ENCODE data around the gene BRMS1L.

Gene BRMS1L

GRCh38 chr14:35865611-35866324 lies 39.6 kb downstream of the BRMS1L start:
- DNase-seq (ENCODE audit: low read depth): no peak

- DNase-seq (ENCODE audit: low read depth): no peak
Observed at GRCh38 chr14:35866595-35867279, 40.6 kb downstream of the BRMS1L start.

DNA sequence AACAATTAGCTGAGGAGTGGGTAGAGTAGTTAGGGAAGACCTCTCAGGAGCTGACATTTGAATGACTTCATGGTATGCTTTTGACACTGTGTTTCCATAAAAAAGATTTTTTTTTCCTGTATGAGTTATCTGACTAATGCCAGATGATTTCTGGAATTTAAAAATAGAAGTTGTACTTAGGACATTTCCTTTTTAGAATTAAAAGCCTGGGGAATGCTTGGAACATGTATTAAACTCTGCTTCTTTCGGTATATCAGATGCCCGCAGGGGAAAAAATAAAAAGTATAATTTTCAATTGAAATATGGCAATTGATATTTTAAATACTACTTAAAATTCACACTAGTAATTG lies 41.1 kb downstream of the BRMS1L start:
- no peak for DNase-seq (ENCODE audit: low read depth)

DNA sequence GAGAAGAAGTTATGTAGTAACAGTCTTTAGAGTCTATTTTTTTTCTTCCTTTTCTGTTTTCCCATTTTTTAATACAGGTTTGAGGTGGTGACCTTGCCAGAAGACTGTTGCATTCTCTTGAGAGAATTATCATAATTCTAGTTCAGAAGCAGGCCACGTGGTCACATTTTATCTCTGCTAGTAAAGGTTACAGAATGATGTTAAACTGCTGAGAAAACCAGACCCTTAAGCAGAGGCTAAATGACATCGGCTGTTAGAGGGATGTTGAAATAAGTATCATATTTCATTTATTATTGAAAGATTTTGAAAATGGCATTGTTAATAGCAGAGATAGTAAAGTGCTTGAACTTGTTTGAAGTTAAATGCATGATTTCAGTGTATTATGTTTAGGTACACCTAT lies 49.2 kb downstream of the BRMS1L start:
- DNase-seq (ENCODE audit: low read depth): no peak

GRCh38 chr14:35877276-35877675 lies 51.1 kb downstream of the BRMS1L start:
- no peak for DNase-seq (ENCODE audit: low read depth)

GRCh38 chr14:35878272-35879150 lies 52.4 kb downstream of the BRMS1L start:
- no peak for DNase-seq (ENCODE audit: low read depth)

DNA sequence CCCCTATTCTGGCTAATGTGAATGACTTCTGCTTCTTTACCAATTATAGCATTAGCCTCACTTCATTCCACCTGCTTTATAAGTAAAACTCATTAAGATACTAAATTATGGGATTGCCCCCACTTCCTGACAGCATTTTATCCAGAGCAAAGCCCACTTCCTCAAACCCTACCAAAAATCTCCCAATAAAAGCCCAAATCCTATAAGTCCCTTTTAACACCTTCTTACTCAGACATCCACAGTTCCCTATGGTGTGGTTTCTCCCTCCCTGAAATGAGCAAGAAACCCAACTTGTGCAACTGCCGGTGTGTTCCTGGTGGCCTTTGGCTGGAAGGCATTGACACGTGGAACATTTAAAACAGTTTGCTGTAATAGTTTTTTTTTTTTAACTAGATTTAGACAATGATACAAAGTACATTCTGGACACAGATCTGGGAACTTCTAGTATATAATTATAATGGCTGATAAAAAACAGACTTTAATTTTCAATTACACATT lies 53.1 kb downstream of the BRMS1L start:
- DNase-seq (ENCODE audit: low read depth): no peak

DNA sequence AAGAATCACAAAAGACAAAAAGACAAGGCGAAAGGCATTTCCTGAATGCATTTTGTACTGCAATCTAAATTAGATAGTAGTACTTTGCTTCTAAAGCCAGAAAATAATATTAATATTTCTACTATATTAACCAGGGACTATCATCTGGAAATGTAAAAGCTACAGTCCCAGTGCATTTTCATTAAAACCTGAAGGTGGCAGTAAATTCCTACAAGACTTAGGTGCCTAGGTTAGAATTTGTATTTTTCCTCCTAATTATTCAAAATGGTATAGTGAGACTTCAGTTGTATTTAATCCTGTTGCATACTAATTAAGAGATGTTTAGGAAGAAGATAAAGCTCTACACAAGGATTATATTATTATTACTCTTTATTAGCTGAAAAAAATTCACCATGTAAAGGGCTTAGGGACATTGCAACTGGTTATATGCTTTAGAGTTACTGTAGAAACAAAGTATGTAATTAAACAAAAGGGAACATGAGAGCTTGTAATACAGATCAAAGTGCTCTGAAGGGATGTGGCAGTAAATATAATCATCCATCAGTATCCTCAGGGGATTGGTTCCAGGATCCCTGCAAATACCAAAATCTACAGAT lies 53.6 kb downstream of the BRMS1L start:
- no peak for DNase-seq (ENCODE audit: low read depth)

DNA sequence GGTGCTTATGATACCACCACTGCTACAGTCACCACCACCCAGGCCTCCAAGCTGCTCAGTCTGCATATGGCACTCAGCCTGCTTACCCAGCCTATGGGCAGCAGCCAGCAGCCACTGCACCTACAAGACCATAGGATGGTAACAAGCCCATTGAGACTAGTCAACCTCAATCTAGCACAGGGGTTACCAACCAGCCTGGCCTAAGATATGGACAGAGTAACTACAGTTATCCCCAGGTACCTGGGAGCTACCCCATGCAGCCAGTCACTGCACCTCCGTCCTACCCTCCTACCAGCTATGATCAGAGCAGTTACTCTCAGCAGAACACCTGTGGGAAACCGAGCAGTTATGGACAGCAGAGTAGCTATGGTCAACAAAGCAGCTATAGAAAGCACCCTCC lies 55.1 kb downstream of the BRMS1L start:
- DNase-seq (ENCODE audit: low read depth): no peak

DNA sequence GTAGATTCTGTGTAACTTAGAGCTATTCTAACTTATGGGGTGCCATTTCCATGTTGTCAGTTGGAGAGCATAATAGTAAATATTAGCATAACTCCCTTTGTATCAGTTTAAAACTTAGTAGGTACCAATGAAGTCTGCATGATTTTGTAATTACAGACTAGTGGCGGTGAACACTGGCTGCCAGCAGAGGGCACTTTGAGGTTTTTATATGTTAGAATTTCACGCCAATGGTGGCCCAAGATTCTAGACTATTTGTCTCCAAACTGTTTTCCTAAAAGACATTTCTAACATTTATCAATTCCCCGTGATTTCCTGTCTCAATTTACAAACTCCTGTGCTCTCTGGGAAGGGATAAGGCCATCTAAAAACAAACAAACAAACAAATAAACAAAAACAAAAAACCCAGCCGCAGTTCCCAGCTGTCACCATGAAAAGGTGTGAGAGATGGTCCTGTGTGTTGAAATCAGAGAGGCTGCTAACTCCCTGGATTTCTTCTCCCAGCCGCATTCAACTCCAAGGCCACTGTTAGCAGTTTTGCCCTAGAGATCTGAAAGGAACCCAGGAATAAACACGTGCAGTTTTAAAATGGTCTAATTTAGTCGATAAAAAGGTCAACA lies 57.6 kb downstream of the BRMS1L start:
- no peak for DNase-seq (ENCODE audit: low read depth)

DNA sequence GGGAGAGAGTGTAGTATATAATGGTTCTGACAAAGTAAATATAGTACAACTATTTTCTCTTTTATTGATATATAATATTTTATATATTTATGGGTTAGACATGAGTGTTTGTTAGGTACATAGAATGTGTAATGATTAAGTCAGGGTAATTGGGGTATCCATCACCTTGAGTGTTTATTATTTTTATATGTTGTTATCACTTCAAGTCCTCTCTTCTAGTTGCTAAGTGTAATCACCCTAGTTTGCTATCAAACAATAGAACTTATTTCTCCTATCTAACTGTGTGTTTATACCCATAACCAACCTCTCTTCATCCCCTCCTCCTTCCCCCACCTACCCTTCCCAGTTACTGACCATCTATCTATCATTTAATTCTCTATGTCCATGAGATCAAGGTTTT lies 64.2 kb downstream of the BRMS1L start:
- no peak for DNase-seq (ENCODE audit: low read depth)

DNA sequence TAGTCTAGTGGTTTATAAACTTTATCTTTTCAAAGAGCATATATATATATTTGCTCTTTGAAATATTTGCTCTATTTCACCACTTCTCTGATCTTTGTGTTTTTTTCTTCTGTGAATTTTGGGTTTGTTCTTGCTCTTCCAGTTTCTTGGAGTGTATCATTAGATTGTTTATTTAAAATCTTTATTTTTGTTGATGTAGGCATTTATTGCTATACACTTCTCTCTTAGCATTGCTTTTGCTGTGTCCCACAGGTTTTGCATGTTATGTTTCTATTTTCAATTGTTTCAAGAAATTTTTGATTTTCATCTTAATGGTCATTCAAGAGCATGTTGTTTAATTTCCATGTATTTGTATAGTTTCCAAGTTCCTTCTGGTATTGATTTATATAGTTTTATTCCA lies 69.1 kb downstream of the BRMS1L start:
- no peak for DNase-seq (ENCODE audit: low read depth)

DNA sequence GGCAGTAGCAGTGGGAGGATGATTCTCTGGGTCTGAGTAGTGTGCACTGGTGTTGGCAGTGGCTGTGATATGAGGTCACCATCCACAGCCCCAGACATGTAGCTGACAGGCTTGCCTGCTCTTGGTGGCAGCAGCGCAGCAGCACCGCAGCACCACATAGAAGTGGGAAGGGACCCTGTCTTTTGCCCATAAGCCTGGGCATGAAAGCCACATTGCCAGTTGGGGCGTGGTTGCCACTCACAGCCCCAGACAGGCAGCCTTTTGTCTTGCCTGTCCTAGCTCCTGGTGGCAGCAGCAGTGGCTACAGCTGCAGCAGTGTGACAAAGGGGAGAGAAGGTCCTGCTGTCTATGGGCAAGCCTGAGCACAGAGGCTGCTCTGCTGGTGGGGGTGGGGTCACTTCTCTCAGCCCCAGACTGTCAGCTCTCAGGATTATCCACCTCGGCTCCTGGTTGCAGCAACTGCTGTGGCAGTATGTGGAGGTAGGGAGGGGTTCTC lies 71.5 kb downstream of the BRMS1L start:
- DNase-seq (ENCODE audit: low read depth): no peak

GRCh38 chr14:35898217-35898775 lies 72.2 kb downstream of the BRMS1L start:
- DNase-seq (ENCODE audit: low read depth): no peak

- no peak for DNase-seq (ENCODE audit: low read depth)
Observed at GRCh38 chr14:35900741-35901140, 74.6 kb downstream of the BRMS1L start.

DNA sequence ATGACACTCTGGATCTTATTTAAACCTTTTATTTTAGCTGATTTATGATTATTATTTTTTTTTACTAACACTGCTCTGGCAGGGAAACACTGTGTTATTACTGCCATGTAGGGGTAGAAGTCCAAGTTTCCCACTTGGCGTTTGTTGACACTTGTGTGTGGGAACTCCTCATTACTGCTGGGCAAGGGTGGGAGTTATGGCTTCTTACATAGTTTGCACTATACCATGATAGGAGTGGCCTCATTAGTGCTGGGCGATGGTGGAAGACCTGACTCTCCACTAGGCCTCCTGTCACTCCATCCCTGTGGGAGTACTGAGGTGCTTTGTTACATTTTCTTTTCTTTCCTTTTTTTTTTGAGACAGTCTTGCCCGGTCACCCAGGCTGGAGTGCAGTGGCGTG lies 83.5 kb downstream of the BRMS1L start:
- no peak for DNase-seq (ENCODE audit: low read depth)

DNA sequence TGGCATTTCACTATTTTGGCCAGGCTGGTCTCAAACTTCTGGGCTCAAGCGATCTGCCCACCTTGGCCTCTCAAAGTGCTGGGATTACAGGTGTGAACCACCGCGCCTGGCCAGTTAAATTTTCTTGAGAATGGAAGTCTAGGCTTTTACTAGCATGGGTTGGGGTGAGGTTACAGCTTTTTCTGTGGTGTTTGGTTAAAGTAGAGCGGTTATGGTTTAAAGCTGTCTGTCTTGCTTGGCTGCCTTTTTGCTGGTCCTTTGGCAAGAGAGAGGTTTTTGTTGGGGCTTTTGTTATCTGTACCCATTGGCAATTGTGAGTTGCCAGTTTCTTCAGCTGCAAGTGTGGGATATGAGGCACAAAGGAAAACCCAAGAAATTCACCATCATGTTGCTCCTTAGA lies 84.1 kb downstream of the BRMS1L start:
- DNase-seq (ENCODE audit: low read depth): no peak

DNA sequence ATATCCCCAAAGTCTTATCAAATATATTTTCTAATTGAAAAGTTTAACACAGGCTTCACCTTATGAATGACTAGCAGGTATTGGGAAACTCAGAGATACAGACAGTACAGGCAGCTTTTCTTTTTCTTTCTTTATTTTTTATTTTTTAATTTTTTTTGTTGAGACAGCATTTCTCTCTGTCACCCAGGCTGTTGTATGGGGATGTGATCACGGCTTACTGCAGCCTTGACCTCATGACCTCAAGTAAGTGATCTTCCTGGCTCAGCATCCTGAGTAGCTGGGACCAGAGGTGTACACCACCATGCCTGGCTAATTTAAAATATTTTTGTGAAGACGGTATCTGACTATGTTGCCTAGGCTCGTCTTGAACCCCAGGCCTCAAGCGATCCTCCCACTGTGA lies 85.0 kb downstream of the BRMS1L start:
- DNase-seq (ENCODE audit: low read depth): no peak

- DNase-seq (ENCODE audit: low read depth): no peak
Observed at GRCh38 chr14:35915185-35915584, 89.0 kb downstream of the BRMS1L start.

DNA sequence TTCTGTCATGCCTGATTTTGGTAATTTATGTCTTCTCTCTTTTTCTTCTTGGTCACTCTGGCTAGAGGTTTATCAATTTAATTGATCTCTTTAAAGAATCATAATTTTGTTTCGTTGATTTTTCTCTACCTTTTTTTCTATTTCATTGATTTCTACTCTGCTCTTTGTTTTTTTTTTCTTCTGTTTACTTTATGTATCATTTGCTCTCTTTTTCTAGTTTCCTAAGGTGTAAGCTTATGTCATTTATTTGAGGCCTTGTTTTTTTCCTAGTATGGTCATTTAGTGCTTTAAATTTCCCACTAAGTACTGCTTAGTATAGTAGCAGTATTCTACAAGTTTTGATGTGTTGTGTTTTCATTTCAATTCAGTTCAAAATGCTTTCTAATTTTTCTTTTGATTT lies 89.6 kb downstream of the BRMS1L start:
- DNase-seq (ENCODE audit: low read depth): no peak
